ENCODE data around the gene PTPRA. TPM values are rescaled to one million over a fixed set of nuclear protein-coding genes. Genes with fewer than 3 reads are reported as not detected.
A peak's percentile ranks its signal among the peaks of the same experiment; 100 is the strongest.

The PTPRA gene
- total RNA-seq, 1 donor from 2014 or later, result 54.3 TPM

DNA sequence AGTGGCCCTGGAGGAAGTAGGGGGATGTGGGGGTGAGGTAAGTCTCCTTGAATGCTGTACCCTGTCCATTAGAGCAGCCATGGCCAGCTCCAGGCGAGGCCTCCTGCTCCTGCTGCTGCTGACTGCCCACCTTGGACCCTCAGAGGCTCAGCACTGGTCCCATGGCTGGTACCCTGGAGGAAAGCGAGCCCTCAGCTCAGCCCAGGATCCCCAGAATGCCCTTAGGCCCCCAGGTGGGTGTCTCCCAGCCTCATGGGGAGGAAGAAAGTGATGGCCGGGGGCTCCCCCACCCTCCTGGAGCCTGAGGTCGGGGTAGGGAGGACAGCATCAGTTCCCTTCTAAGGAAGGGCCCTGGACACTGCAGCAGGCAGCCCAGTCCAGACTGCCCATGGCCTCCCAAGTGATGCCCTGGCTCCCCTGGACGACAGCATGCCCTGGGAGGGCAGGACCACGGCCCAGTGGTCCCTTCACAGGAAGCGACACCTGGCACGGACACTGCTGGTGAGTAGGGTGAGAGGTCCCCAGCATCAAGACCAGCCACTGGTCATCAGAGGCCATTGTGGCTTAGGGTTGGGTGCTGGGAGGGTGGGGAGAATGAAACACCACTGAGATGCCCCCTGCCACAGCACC lies 171.2 kb downstream of the PTPRA start:
- Mint-ChIP-seq H3K4me3 (ENCODE audit: unreplicated experiment) (no peak overlapping the region), H3K27me3 (ENCODE audit: low read depth) (no peaks in the 10 kb centered on the region), H3K9me3 (ENCODE audit: low read depth) (no peaks in the 10 kb centered on the region), H3K36me3 (ENCODE audit: low read depth) (peaks cover 18% of the 10 kb centered on the region), H3K27ac (ENCODE audit: unreplicated experiment) (no peak overlapping the region), H3K4me1 (ENCODE audit: low read depth) (peaks cover 28% of the 10 kb centered on the region)
- DNase-seq (ENCODE audit: low spot score), result no peak
- TF ChIP-seq, protein P1, sequence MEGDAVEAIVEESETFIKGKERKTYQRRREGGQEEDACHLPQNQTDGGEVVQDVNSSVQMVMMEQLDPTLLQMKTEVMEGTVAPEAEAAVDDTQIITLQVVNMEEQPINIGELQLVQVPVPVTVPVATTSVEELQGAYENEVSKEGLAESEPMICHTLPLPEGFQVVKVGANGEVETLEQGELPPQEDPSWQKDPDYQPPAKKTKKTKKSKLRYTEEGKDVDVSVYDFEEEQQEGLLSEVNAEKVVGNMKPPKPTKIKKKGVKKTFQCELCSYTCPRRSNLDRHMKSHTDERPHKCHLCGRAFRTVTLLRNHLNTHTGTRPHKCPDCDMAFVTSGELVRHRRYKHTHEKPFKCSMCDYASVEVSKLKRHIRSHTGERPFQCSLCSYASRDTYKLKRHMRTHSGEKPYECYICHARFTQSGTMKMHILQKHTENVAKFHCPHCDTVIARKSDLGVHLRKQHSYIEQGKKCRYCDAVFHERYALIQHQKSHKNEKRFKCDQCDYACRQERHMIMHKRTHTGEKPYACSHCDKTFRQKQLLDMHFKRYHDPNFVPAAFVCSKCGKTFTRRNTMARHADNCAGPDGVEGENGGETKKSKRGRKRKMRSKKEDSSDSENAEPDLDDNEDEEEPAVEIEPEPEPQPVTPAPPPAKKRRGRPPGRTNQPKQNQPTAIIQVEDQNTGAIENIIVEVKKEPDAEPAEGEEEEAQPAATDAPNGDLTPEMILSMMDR (IDR thresholded peaks at IDR 0.05), result no peak

DNA sequence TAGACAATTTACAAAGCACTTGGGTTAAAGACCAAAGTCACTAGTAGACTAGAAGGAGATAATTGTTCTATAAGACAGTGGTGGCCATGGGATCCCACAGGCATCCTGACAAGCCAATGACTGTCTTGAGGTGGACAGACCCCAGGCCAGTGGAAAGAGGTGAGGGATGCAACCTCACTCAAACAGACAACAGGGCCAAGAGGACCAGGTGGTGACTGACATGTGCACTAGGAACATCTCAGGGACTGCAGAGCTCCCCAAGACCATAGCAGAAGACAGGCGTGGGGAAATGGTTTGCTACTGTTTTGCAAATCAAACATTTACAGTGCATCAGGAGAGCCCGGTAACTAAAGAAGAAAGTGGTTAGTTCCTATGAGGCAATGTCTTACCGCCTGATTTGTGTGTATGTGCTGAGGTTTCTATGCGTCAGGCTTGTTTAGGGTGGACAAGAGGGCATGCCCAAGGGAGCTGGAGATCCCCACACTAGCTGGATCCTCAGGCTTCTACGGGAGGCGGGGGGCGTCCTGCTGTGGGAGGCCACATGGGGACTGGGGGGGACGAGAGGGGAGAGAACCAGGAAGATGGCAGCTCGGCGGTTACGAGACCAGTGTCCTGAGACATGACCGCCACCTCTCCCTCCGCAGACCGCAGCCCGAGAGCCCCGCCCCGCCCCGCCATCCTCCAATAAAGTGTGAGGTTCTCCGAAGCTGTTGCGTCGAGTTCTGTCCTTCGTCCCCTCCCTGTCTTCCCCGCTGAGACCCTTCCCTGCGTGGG lies 171.9 kb downstream of the PTPRA start:
- TF ChIP-seq, protein P1 (IDR thresholded peaks at IDR 0.05), result no peak
- Mint-ChIP-seq H3K36me3 (ENCODE audit: low read depth) (peaks cover 20% of the 10 kb centered on the region), H3K9me3 (ENCODE audit: low read depth) (no peaks in the 10 kb centered on the region), H3K27me3 (ENCODE audit: low read depth) (no peaks in the 10 kb centered on the region), H3K4me1 (ENCODE audit: low read depth) (peaks cover 28% of the 10 kb centered on the region), H3K27ac (ENCODE audit: unreplicated experiment) (peak overlapping the region; percentile 77), H3K4me3 (ENCODE audit: unreplicated experiment) (peak overlapping the region; percentile 86)
- DNase-seq (ENCODE audit: low spot score), result no peak

DNA sequence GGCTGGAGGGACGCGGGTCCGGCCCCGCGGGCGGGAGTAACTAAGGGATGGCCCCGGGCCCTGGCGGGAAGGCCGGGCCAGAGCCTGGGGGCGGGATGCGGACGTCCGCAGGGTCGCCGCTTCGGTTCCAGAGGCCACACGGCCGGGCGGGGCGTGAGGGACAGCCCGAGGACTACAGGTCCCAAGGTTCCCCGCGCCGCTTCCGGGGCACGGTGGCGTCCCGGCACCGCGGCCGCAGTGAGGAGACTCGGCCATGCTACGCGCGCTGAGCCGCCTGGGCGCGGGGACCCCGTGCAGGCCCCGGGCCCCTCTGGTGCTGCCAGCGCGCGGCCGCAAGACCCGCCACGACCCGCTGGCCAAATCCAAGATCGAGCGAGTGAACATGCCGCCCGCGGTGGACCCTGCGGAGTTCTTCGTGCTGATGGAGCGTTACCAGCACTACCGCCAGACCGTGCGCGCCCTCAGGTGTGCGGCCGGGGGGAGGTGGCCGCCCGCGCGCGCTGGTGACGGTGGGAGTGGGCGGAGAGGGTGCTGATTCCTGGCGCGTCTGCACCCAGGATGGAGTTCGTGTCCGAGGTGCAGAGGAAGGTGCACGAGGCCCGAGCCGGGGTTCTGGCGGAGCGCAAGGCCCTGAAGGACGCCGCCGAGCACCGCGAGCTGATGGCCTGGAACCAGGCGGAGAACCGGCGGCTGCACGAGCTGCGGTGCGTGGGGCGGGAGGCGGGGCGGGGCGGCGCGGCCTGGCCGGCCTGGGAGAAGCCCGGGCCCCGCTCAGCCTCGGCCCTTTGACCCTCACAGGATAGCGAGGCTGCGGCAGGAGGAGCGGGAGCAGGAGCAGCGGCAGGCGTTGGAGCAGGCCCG lies 172.8 kb downstream of the PTPRA start, which contains the start of gene MRPS26:
Gene MRPS26, plus strand, starts transcription at position 237 of the 861 bp plus-strand sequence. Its CDS starts 17 bp downstream, at position 254.
- Mint-ChIP-seq H3K27me3 (ENCODE audit: low read depth) (no peaks in the 10 kb centered on the region), H3K4me1 (ENCODE audit: low read depth) (peaks cover 28% of the 10 kb centered on the region), H3K4me3 (ENCODE audit: unreplicated experiment) (peak within 1 kb of the TSS; percentile 86), H3K9me3 (ENCODE audit: low read depth) (no peaks in the 10 kb centered on the region), H3K27ac (ENCODE audit: unreplicated experiment) (peak within 1 kb of the TSS; percentile 77), H3K36me3 (ENCODE audit: low read depth) (peaks cover 17% of the 10 kb centered on the region)
- DNase-seq (ENCODE audit: low spot score), result peak; percentile 96
- TF ChIP-seq, protein P1 (IDR thresholded peaks at IDR 0.05), result no peak

DNA sequence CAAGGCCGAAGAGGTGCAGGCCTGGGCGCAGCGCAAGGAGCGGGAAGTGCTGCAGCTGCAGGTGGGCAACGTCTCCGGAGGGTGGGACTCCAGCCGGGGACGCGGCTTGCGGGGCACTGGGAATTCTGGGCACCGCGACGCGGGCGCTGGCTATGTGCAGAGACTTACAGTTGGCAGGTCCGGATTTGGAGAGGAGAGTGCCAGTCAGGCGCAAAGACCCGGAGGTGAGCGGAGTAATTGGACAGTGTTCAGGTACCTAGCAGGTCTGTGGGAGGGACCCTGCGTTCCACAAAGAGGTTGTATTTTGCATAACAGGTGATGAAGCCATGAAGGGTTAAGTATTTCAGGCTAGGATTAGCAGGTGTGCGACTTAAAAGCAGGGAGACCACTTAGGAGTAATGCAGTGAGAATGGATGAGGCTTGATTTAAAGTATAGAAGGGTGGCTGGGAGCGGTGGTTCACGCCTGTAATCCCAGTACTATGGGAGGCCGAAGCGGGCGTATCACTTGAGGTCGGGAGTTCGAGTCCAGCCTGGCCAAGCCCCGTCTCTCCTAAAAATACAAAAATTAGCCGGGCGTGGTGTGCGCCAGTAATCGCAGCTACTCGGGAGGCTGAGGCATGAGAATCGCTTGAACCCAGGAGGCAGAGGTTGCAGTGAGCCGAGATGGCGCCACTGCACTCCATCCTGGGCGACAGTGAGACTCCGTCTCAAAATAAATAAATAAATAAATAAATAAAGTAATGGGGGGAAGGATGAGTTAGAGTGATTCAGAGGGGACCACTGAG lies 173.6 kb downstream of the PTPRA start:
- H3K27ac Mint-ChIP-seq (ENCODE audit: unreplicated experiment), result peak overlapping the region; percentile 63
- H3K4me3 Mint-ChIP-seq (ENCODE audit: unreplicated experiment), result peak overlapping the region; percentile 86
- DNase-seq (ENCODE audit: low spot score), result no peak
- peaks cover 23% of the 10 kb centered on the region for H3K4me1 Mint-ChIP-seq (ENCODE audit: low read depth)
- TF ChIP-seq, protein P1 (IDR thresholded peaks at IDR 0.05), result no peak
- no peaks in the 10 kb centered on the region for H3K27me3 Mint-ChIP-seq (ENCODE audit: low read depth)
- H3K36me3 Mint-ChIP-seq (ENCODE audit: low read depth), result peaks cover 14% of the 10 kb centered on the region
- no peaks in the 10 kb centered on the region for H3K9me3 Mint-ChIP-seq (ENCODE audit: low read depth)
